ENCODE results near the gene GPATCH1. TPM values are rescaled to one million over a fixed set of nuclear protein-coding genes. Genes with fewer than 3 reads are reported as not detected.

GPATCH1 gene
- total and polyA plus RNA-seq, 2 of the 13 experiments (the other 11 are each of a cell fraction or from before 2014, with no cell fraction given) = 6.8 to 6.9 TPM

DNA sequence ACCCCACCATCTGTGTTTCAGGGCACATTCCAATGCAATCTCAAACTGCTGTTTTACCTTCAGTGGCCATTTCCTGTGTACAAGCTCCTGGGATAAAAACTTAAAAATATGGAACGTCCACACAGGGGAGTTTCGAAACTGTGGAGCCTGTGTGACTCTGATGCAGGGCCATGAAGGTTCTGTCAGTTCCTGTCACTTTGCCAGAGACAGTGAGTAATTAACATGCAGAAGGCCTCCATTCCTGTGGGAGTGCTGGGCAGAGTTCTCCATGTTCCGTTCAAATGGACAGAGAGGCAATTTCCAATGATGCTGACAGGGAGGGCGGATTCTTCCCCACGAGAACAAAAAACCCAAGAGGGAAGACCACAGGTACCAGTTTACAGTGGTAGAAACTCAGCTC, 75.4 kb downstream of the GPATCH1 start:
- Histone ChIP-seq H3K4me2 (ENCODE audit: low read depth, low read length) (0 out of 2 replicates have a peak overlapping the region, but pooled peaks have one; percentile 1), H4K20me1 (ENCODE audit: insufficient read depth, low read length) (no peaks in the 10 kb centered on the region), H3K4me3 (replicated peaks in 1 of 3; ENCODE audit: insufficient read depth in 1 of 3, low read depth in 2 of 3, low read length in 3 of 3) (no peak overlapping the region), H3K9me3 (ENCODE audit: low read length) (no peaks in the 10 kb centered on the region), H3K79me2 (ENCODE audit: insufficient read depth, low read length) (no peaks in the 10 kb centered on the region), H3K27ac (ENCODE audit: extremely low read length, insufficient read depth, low read length) (no peak overlapping the region), H3K4me1 (ENCODE audit: insufficient read depth, low read length) (peaks cover 47% of the 10 kb centered on the region), H3K9ac (ENCODE audit: insufficient read depth, low read depth, low read length) (no peak overlapping the region), H2AFZ (ENCODE audit: low read length) (peak overlapping the region; percentile 34), H3K36me3 (replicated peaks in 1 of 2; ENCODE audit: control insufficient read depth in 1 of 2, insufficient read depth in 2 of 2, low read length in 2 of 2) (no peaks in the 10 kb centered on the region), H3K27me3 (ENCODE audit: control insufficient read depth in 1 of 2, insufficient read depth in 2 of 2, low read length in 2 of 2) (no peaks in the 10 kb centered on the region)
- FAIRE-seq = no peak
- WGBS (ENCODE audit: low lambda C conversion rate) = 40% methylated on average over 5 of the region's 5 CpGs
- CTCF ChIA-PET (ENCODE audit: low intra/inter-chr PET ratio, low total read pairs) = no interaction called here
- peak; percentile 35 for DNase-seq (ENCODE audit: low spot score)
- POLR2A ChIA-PET = interaction anchor here (0.7 to 5.1 kb wide), 2 partner anchors 12 to 20 kb away, joined by 3 to 46 read pairs; no protein-coding TSS in a partner anchor
- intact Hi-C loops (cut with micrococcal nuclease; ENCODE audit: unreplicated experiment) (no loop called here), in situ Hi-C loops (cut with HindIII; ENCODE audit: extremely low pct_ligation_motif_present, low pct_unique_long_range_greater_than_20kb) (no loop called here)
- peak; percentile 52 for ATAC-seq
- no TSS peak for BruUV-seq (replicated peaks)
- TF ChIP-seq DMAP1 (CRISPR knock-in tag; IDR thresholded peaks at IDR 0.05) = no peak
- TF ChIP-seq, protein P1, sequence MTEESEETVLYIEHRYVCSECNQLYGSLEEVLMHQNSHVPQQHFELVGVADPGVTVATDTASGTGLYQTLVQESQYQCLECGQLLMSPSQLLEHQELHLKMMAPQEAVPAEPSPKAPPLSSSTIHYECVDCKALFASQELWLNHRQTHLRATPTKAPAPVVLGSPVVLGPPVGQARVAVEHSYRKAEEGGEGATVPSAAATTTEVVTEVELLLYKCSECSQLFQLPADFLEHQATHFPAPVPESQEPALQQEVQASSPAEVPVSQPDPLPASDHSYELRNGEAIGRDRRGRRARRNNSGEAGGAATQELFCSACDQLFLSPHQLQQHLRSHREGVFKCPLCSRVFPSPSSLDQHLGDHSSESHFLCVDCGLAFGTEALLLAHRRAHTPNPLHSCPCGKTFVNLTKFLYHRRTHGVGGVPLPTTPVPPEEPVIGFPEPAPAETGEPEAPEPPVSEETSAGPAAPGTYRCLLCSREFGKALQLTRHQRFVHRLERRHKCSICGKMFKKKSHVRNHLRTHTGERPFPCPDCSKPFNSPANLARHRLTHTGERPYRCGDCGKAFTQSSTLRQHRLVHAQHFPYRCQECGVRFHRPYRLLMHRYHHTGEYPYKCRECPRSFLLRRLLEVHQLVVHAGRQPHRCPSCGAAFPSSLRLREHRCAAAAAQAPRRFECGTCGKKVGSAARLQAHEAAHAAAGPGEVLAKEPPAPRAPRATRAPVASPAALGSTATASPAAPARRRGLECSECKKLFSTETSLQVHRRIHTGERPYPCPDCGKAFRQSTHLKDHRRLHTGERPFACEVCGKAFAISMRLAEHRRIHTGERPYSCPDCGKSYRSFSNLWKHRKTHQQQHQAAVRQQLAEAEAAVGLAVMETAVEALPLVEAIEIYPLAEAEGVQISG (CRISPR knock-in tag; IDR thresholded peaks at IDR 0.05) = peak; percentile 86

DNA sequence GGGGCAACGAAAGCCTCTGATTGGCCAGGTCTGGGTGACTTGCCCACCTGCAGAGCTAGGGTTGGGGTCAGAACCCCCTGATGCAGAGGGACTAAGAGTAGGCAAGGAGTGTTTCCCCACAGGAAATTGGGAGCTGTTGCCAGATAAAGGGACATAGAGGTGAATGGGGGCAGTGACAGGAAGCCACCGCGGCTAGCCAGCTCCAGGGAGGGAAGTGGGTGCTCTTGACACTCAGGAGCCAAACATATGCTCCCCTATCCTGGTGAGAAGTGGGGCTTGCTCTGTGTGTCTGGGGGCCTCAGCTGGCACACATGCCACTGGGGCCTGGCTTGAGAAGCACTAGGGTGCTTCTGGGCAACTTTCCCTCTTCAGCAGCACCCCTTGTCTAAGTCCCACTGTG, 76.9 kb downstream of the GPATCH1 start:
- WGBS (ENCODE audit: low lambda C conversion rate) = 11% methylated on average over 3 of the region's 3 CpGs
- ATAC-seq = peak; percentile 37
- CTCF ChIA-PET (ENCODE audit: low intra/inter-chr PET ratio, low total read pairs) = no interaction called here

More for the DNA sequence above, 76.9 kb downstream of the GPATCH1 start:
- in situ Hi-C loops (cut with HindIII; ENCODE audit: extremely low pct_ligation_motif_present, low pct_unique_long_range_greater_than_20kb) = no loop called here
- no TSS peak for BruUV-seq (replicated peaks)
- Histone ChIP-seq H3K27me3 (ENCODE audit: control insufficient read depth in 1 of 2, insufficient read depth in 2 of 2, low read length in 2 of 2) (no peaks in the 10 kb centered on the region), H3K36me3 (replicated peaks in 1 of 2; ENCODE audit: control insufficient read depth in 1 of 2, insufficient read depth in 2 of 2, low read length in 2 of 2) (no peaks in the 10 kb centered on the region), H3K79me2 (ENCODE audit: insufficient read depth, low read length) (no peaks in the 10 kb centered on the region), H3K27ac (ENCODE audit: extremely low read length, insufficient read depth, low read length) (no peak overlapping the region), H4K20me1 (ENCODE audit: insufficient read depth, low read length) (no peaks in the 10 kb centered on the region), H2AFZ (ENCODE audit: low read length) (no peak overlapping the region), H3K4me3 (replicated peaks in 1 of 3; ENCODE audit: insufficient read depth in 1 of 3, low read depth in 2 of 3, low read length in 3 of 3) (peak overlapping the region in 1 of 3 experiments; percentile 26; a peak in 1 of 6 replicates), H3K9me3 (ENCODE audit: low read length) (no peaks in the 10 kb centered on the region), H3K4me1 (ENCODE audit: insufficient read depth, low read length) (peaks cover 53% of the 10 kb centered on the region), H3K4me2 (ENCODE audit: low read depth, low read length) (peak overlapping the region; percentile 71), H3K9ac (ENCODE audit: insufficient read depth, low read depth, low read length) (no peak overlapping the region)
- no peak for FAIRE-seq
- no peak for DNase-seq (ENCODE audit: low spot score)
- POLR2A ChIA-PET = interaction anchor here (2.1 to 5.1 kb wide), 2 partner anchors 16 to 19 kb away, joined by 5 to 46 read pairs; no protein-coding TSS in a partner anchor
- TF ChIP-seq ZNF816 (CRISPR knock-in tag; IDR thresholded peaks at IDR 0.05; ENCODE audit: borderline replicate concordance) (no peak), ZNF672 (CRISPR knock-in tag; IDR thresholded peaks at IDR 0.05) (no peak), KDM3A (CRISPR knock-in tag; IDR thresholded peaks at IDR 0.05; ENCODE audit: low read depth) (no peak), RXRB (CRISPR knock-in tag; IDR thresholded peaks at IDR 0.05; ENCODE audit: borderline replicate concordance) (no peak), ZZZ3 (CRISPR knock-in tag; IDR thresholded peaks at IDR 0.05; ENCODE audit: borderline replicate concordance) (no peak), SALL2 (CRISPR knock-in tag; IDR thresholded peaks at IDR 0.05) (0 out of 2 replicates have a peak, but pooled peaks have one; percentile 12)
- TF ChIP-seq, protein P2, sequence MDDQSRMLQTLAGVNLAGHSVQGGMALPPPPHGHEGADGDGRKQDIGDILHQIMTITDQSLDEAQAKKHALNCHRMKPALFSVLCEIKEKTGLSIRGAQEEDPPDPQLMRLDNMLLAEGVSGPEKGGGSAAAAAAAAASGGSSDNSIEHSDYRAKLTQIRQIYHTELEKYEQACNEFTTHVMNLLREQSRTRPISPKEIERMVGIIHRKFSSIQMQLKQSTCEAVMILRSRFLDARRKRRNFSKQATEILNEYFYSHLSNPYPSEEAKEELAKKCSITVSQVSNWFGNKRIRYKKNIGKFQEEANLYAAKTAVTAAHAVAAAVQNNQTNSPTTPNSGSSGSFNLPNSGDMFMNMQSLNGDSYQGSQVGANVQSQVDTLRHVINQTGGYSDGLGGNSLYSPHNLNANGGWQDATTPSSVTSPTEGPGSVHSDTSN (CRISPR knock-in tag; IDR thresholded peaks at IDR 0.05; ENCODE audit: borderline replicate concordance) = no peak
- intact Hi-C loops (cut with micrococcal nuclease; ENCODE audit: unreplicated experiment) = no loop called here
